Calu3 (cell line): ENCODE measurements around the gene EXOC6B. TPM values are rescaled to one million over a fixed set of nuclear protein-coding genes. Genes with fewer than 3 reads are reported as not detected.

Experiments
- BruUV-seq: library from RNA; stranded (reverse); fragments of 400-500 nt; replicated peaks from 2 replicates; lab custom pipeline; 2021; lab: Mats Ljungman, UMichigan
- CTCF ChIA-PET: fragments of 300-600 bp; sonication (Branson Sonifier 250); formaldehyde crosslinking; loops from one replicate; lab custom pipeline; 2022; ENCODE audit warnings: antibody characterized with exemption; lab: Charles Lee
- DNase-seq: peaks from one replicate; pipeline ENCODE4 v3.0.0; 2022
- H3K27ac Mint-ChIP-seq: one replicate; pipeline ENCODE4 v1.8.0; 2022; ENCODE audit warnings: mixed read lengths; ENCODE audit not compliant: unreplicated experiment
- H3K27me3 Mint-ChIP-seq: one replicate; pipeline ENCODE4 v1.8.0; 2022; ENCODE audit warnings: mixed read lengths; ENCODE audit not compliant: unreplicated experiment
- H3K36me3 Mint-ChIP-seq: one replicate; pipeline ENCODE4 v1.8.0; 2022; ENCODE audit warnings: mild to moderate bottlenecking, moderate library complexity, mixed read lengths; ENCODE audit not compliant: insufficient read depth, unreplicated experiment
- H3K4me1 Mint-ChIP-seq: one replicate; pipeline ENCODE4 v1.8.0; 2022; ENCODE audit warnings: mild to moderate bottlenecking, low read depth, mixed read lengths; ENCODE audit not compliant: unreplicated experiment
- H3K4me3 Mint-ChIP-seq: one replicate; pipeline ENCODE4 v1.8.0; 2022; ENCODE audit warnings: mild to moderate bottlenecking, low read depth, moderate library complexity, mixed read lengths; ENCODE audit not compliant: unreplicated experiment
- H3K9me3 Mint-ChIP-seq: one replicate; pipeline ENCODE4 v1.8.0; 2022; ENCODE audit warnings: low read depth, mixed read lengths; ENCODE audit not compliant: unreplicated experiment
- intact Hi-C: fragments of 100-400 bp; cut with micrococcal nuclease; formaldehyde crosslinking; loops from one replicate; pipeline ENCODE4 v1.10.0; 2022; ENCODE audit not compliant: unreplicated experiment
- total RNA-seq: library from RNA; stranded (reverse); gene quantifications from 2 replicates; pipeline ENCODE4 v1.2.3, GENCODE V29; 2022
- TF ChIP-seq, protein P1 (sequence below): fragments of 200-600 bp; IDR thresholded peaks from one replicate; pipeline ENCODE4 v1.8.0; 2022; ENCODE audit warnings: antibody characterized with exemption; ENCODE audit not compliant: unreplicated experiment

EXOC6B gene
- total RNA-seq, 1 experiment from 2014 or later, result 26.6 TPM

GRCh38 chr2:72689579-72690195 lies 136.1 kb downstream of the EXOC6B start:
- no TSS peak for BruUV-seq
- peaks cover 4% of the 10 kb centered on the region for H3K4me1 Mint-ChIP-seq
- H3K27me3 Mint-ChIP-seq, result no peaks in the 10 kb centered on the region
- H3K36me3 Mint-ChIP-seq, result no peaks in the 10 kb centered on the region
- TF ChIP-seq, protein P1, sequence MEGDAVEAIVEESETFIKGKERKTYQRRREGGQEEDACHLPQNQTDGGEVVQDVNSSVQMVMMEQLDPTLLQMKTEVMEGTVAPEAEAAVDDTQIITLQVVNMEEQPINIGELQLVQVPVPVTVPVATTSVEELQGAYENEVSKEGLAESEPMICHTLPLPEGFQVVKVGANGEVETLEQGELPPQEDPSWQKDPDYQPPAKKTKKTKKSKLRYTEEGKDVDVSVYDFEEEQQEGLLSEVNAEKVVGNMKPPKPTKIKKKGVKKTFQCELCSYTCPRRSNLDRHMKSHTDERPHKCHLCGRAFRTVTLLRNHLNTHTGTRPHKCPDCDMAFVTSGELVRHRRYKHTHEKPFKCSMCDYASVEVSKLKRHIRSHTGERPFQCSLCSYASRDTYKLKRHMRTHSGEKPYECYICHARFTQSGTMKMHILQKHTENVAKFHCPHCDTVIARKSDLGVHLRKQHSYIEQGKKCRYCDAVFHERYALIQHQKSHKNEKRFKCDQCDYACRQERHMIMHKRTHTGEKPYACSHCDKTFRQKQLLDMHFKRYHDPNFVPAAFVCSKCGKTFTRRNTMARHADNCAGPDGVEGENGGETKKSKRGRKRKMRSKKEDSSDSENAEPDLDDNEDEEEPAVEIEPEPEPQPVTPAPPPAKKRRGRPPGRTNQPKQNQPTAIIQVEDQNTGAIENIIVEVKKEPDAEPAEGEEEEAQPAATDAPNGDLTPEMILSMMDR, result no peak
- no peak overlapping the region for H3K27ac Mint-ChIP-seq
- CTCF ChIA-PET, result no interaction called here
- no peaks in the 10 kb centered on the region for H3K9me3 Mint-ChIP-seq
- intact Hi-C loops, result no loop called here
- no peak overlapping the region for H3K4me3 Mint-ChIP-seq
- no peak for DNase-seq

DNA sequence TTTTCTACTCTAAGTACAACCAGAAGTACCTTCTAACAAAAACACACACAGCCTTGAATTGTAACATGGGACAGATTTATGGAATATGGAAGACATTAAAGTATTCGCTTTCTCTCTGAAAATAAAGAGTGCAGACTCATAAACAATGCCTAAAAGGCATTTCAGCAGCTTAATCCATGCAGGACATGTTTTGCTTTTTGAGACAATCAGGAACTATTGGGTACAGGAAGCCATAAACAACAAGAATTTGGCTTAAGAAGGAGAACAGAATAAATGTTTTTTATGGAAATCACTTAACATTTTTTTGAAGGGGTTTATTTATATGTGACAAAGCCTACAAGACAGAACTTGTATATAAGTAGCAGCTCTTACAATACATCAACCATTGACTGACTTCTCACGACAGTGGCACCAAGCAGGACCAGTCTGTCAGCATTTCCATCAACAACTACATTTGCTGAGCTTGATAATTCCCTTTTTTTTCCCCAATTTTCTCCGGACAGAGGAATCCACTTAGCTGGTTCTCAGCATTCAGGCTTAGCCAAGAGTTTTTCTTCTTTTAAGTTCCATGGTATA lies 140.1 kb downstream of the EXOC6B start:
- Mint-ChIP-seq H3K36me3 (no peaks in the 10 kb centered on the region), H3K27ac (no peak overlapping the region), H3K27me3 (no peaks in the 10 kb centered on the region), H3K9me3 (no peaks in the 10 kb centered on the region), H3K4me1 (no peaks in the 10 kb centered on the region), H3K4me3 (no peak overlapping the region)
- no peak for DNase-seq
- CTCF ChIA-PET, result interaction anchor here (0.8 kb wide), 1 partner anchor 13 kb away, joined by 3 read pairs; no protein-coding TSS in a partner anchor
- intact Hi-C loops, result no loop called here
- no TSS peak for BruUV-seq
- TF ChIP-seq, protein P1, result no peak

- no peaks in the 10 kb centered on the region for H3K36me3 Mint-ChIP-seq
- no peak overlapping the region for H3K4me3 Mint-ChIP-seq
- CTCF ChIA-PET, result interaction anchor here (0.7 kb wide), 2 partner anchors 9 to 46 kb away, joined by 3 read pairs; no protein-coding TSS in a partner anchor
- H3K27me3 Mint-ChIP-seq, result no peaks in the 10 kb centered on the region
- H3K4me1 Mint-ChIP-seq, result peaks cover 10% of the 10 kb centered on the region
- intact Hi-C loops, result no loop called here
- H3K9me3 Mint-ChIP-seq, result no peaks in the 10 kb centered on the region
- no TSS peak for BruUV-seq
- DNase-seq, result no peak
- TF ChIP-seq, protein P1, result no peak
- no peak overlapping the region for H3K27ac Mint-ChIP-seq
These were observed 143.8 kb downstream of the EXOC6B start for GRCh38 chr2:72682061-72682460.

DNA sequence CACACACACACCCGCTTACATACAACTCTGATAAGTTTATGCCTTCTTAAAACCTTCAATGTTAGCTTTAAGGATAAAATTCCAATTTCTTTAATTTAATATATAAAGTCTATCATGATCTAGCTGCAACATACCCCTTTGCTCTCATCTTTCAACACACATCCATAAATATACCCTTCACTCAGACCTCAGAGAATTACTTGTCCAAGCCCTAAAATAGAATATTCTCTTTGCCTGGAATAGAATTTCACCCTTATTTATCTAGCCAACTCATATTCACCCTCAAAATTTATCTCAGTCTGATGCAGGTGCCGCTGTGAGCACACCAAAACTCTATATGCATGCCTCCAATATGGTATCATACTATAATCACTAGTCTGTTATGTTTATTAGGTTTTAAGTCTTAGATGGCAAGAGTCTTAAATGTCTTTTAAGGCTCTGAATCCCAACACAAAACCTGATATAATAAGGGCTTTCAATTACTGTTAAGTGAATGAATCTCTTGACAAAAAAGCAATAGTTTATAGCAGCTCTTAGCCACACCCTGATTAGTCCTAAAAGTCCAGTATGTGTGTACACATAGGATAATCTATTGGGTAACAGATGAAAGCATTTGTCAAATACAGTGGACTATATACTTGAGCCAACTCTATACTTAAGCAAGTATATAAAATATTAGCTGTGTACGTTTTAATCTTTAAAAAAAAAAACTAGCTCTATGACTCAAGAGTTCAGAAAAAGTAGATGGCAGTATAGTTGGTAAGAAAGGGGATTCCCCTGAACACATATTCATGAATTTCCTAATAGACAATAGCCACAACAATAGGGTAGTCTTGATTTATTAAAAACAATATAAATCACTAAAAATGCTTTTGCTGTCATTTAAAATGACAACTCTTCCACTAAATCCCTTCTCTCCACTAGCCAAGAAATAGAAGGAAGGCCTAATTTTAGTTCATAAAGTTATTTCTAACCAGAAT lies 144.5 kb downstream of the EXOC6B start:
- TF ChIP-seq, protein P1, result no peak
- no peak overlapping the region for H3K27ac Mint-ChIP-seq
- no peaks in the 10 kb centered on the region for H3K36me3 Mint-ChIP-seq
- no TSS peak for BruUV-seq
- H3K4me3 Mint-ChIP-seq, result no peak overlapping the region
- CTCF ChIA-PET, result interaction anchor here (0.7 kb wide), 2 partner anchors 9 to 45 kb away, joined by 3 read pairs; no protein-coding TSS in a partner anchor
- peaks cover 17% of the 10 kb centered on the region for H3K4me1 Mint-ChIP-seq
- no peaks in the 10 kb centered on the region for H3K27me3 Mint-ChIP-seq
- no peak for DNase-seq
- intact Hi-C loops, result no loop called here
- H3K9me3 Mint-ChIP-seq, result no peaks in the 10 kb centered on the region
